Hippocampal formation (tissue), 2 donors: ENCODE results near the gene LIPT2.
"Not testable (repeated sequence)": the region's sequence is repeated elsewhere in the genome, so short reads cannot be mapped to it uniquely, and the experiment has no call there.

ENCODE experiments used
- DNase-seq, 2 donors: peaks; one replicate each; lab custom pipeline; 2025; lab: John Stamatoyannopoulos, UW

The LIPT2 gene

GRCh38 chr11:74492974-74493790 lies at the start of gene LIPT2:
Gene LIPT2 (minus strand): TSS chr11:74493724. CDS start chr11:74493703, 21 bp downstream.
- DNase-seq = peak; percentile 85 to 92

- DNase-seq = no peak
These were observed 47.9 kb upstream of the LIPT2 start for GRCh38 chr11:74541466-74541865.

GRCh38 chr11:74540270-74540669 lies 46.7 kb upstream of the LIPT2 start:
- DNase-seq = no peak

GRCh38 chr11:74538680-74539079 lies 45.2 kb upstream of the LIPT2 start:
- DNase-seq = no peak

- no peak for DNase-seq
These were observed 42.0 kb upstream of the LIPT2 start for GRCh38 chr11:74535371-74536160.

GRCh38 chr11:74534946-74535275 lies 41.4 kb upstream of the LIPT2 start:
- not testable (repeated sequence) for DNase-seq

- no peak for DNase-seq
These were observed 40.9 kb upstream of the LIPT2 start for GRCh38 chr11:74534216-74534945.

GRCh38 chr11:74533421-74533820 lies 39.9 kb upstream of the LIPT2 start:
- DNase-seq = no peak

- DNase-seq = no peak
These were observed 39.1 kb upstream of the LIPT2 start for GRCh38 chr11:74532501-74533246.

GRCh38 chr11:74524978-74525377 lies 31.5 kb upstream of the LIPT2 start:
- DNase-seq = no peak

GRCh38 chr11:74524501-74524900 lies 31.0 kb upstream of the LIPT2 start:
- no peak for DNase-seq

GRCh38 chr11:74522776-74523175 lies 29.3 kb upstream of the LIPT2 start:
- no peak for DNase-seq

- no peak for DNase-seq
These were observed 28.2 kb upstream of the LIPT2 start for GRCh38 chr11:74521666-74522252.

GRCh38 chr11:74520927-74521665 lies 27.6 kb upstream of the LIPT2 start:
- DNase-seq = no peak

- no peak for DNase-seq
These were observed 26.8 kb upstream of the LIPT2 start for GRCh38 chr11:74520316-74520715.

GRCh38 chr11:74519710-74520109 lies 26.2 kb upstream of the LIPT2 start:
- no peak for DNase-seq

GRCh38 chr11:74517592-74517991 lies 24.1 kb upstream of the LIPT2 start:
- not testable (repeated sequence) for DNase-seq

- no peak for DNase-seq
These were observed 14.1 kb upstream of the LIPT2 start for GRCh38 chr11:74507582-74507981.

GRCh38 chr11:74506823-74507222 lies 13.3 kb upstream of the LIPT2 start:
- no peak for DNase-seq

GRCh38 chr11:74505911-74506310 lies 12.4 kb upstream of the LIPT2 start:
- no peak for DNase-seq
